ENCODE data around the gene PCDHAC2. TPM values are rescaled to one million over a fixed set of nuclear protein-coding genes. Genes with fewer than 3 reads are reported as not detected.

Gene PCDHAC2
- total and polyA plus RNA-seq, 2 donors (not counting 3 experiments of a cell fraction or from before 2014, with no cell fraction given) = 1.00 to 1.2 TPM

GRCh38 chr5:140996060-140996459, 29.8 kb downstream of the PCDHAC2 start:
- Histone ChIP-seq H3K79me2 (ENCODE audit: control insufficient read depth, insufficient read depth, low read length) (no peaks in the 10 kb centered on the region), H3K4me3 (replicated peaks in 1 of 3; ENCODE audit: insufficient read depth in 1 of 3, low read depth in 1 of 3, low read length in 3 of 3) (no peak overlapping the region), H3K4me2 (ENCODE audit: insufficient read depth, low read length) (no peak overlapping the region), H3K27me3 (ENCODE audit: control insufficient read depth in 2 of 2, insufficient read depth in 2 of 2, low read length in 2 of 2) (no peaks in the 10 kb centered on the region), H3K9me1 (replicated peaks; ENCODE audit: control insufficient read depth, extremely low read depth, insufficient read depth, low read length) (no peaks in the 10 kb centered on the region), H3K27ac (ENCODE audit: insufficient read depth, low read depth, low read length) (no peak overlapping the region), H3K36me3 (ENCODE audit: control insufficient read depth in 2 of 2, extremely low read depth in 1 of 2, insufficient read depth in 2 of 2, low read length in 2 of 2) (no peaks in the 10 kb centered on the region), H3K9me3 (replicated peaks; ENCODE audit: control insufficient read depth, insufficient read depth, low read length) (no peaks in the 10 kb centered on the region), H4K20me1 (replicated peaks; ENCODE audit: control insufficient read depth, extremely low read depth, insufficient read depth, low read length) (no peaks in the 10 kb centered on the region), H2AFZ (ENCODE audit: low read depth, low read length) (no peak overlapping the region), H3K4me1 (ENCODE audit: control insufficient read depth, extremely low read depth, insufficient read depth, low read length) (no peaks in the 10 kb centered on the region), H3K9ac (replicated peaks; ENCODE audit: extremely low read depth, insufficient read depth, low read length) (no peak overlapping the region)
- FAIRE-seq (no peak), DNase-seq (ENCODE audit: low read depth, low spot score) (no peak)
- ChIA-PET CTCF (no interaction called here), POLR2A (no interaction called here)
- intact Hi-C loops (cut with micrococcal nuclease) (no loop called here), dilution Hi-C loops (cut with MboI; ENCODE audit: extremely low pct_ligation_motif_present, low sequenced_read_pairs) (no loop called here)
- TF ChIP-seq POLR2A (IDR thresholded peaks at IDR 0.05; ENCODE audit: low read depth, low read length) = no peak
- no peak for TF ChIP-seq JUN (IDR thresholded peaks at IDR 0.05; ENCODE audit: borderline replicate concordance, insufficient read depth, insufficient read length, low read depth)
- TF ChIP-seq POLR2AphosphoS5 (IDR thresholded peaks at IDR 0.05; ENCODE audit: insufficient read depth, low read depth, low read length) = no peak
- TF ChIP-seq CTCF (IDR thresholded peaks at IDR 0.05; ENCODE audit: extremely low read depth in 1 of 2, insufficient read depth in 1 of 2, low read depth in 1 of 2, low read length in 2 of 2) = no peak
- TF ChIP-seq MAX (IDR thresholded peaks at IDR 0.05; ENCODE audit: insufficient read depth, insufficient read length) = no peak
- no peak for TF ChIP-seq FOS (IDR thresholded peaks at IDR 0.05; ENCODE audit: borderline replicate concordance, insufficient read depth, low read length)
- TF ChIP-seq EZH2 (IDR thresholded peaks at IDR 0.05; ENCODE audit: borderline replicate concordance, low read depth, low read length, severe bottlenecking) = no peak
- no peak for TF ChIP-seq GATA2 (IDR thresholded peaks at IDR 0.05; ENCODE audit: insufficient read depth, insufficient read length, low read depth, low read length)
- TF ChIP-seq MYC (IDR thresholded peaks at IDR 0.05; ENCODE audit: low read depth, low read length) = no peak
- no TSS peak for BruUV-seq (replicated peaks)
